ENCODE measurements around the gene CYP4F22. TPM values are rescaled to one million over a fixed set of nuclear protein-coding genes. Genes with fewer than 3 reads are reported as not detected.

Gene CYP4F22
- total RNA-seq, 4 donors from 2014 or later, result 0.30 TPM; not detected in 3

GRCh38 chr19:15548648-15549047 is 40.3 kb downstream of the CYP4F22 start:
- H3K27ac ChIP-seq, result no peak overlapping the region
- peaks cover 0 to 12% (median 4%) of the 10 kb centered on the region in 4 donors for H3K4me1 ChIP-seq
- TF ChIP-seq, protein P1, sequence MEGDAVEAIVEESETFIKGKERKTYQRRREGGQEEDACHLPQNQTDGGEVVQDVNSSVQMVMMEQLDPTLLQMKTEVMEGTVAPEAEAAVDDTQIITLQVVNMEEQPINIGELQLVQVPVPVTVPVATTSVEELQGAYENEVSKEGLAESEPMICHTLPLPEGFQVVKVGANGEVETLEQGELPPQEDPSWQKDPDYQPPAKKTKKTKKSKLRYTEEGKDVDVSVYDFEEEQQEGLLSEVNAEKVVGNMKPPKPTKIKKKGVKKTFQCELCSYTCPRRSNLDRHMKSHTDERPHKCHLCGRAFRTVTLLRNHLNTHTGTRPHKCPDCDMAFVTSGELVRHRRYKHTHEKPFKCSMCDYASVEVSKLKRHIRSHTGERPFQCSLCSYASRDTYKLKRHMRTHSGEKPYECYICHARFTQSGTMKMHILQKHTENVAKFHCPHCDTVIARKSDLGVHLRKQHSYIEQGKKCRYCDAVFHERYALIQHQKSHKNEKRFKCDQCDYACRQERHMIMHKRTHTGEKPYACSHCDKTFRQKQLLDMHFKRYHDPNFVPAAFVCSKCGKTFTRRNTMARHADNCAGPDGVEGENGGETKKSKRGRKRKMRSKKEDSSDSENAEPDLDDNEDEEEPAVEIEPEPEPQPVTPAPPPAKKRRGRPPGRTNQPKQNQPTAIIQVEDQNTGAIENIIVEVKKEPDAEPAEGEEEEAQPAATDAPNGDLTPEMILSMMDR (IDR thresholded peaks at IDR 0.05), result no peak
- TF ChIP-seq POLR2A (IDR thresholded peaks at IDR 0.05) (no peak), EP300 (IDR thresholded peaks at IDR 0.05) (no peak)
- no peak overlapping the region for H3K4me3 ChIP-seq
- no peaks in the 10 kb centered on the region for H3K9me3 ChIP-seq
- WGBS, 2 donors, result 88 to 89% methylated on average over 2 of the region's 2 CpGs
- H3K27me3 ChIP-seq, result peaks cover 0 to 50% of the 10 kb centered on the region in 2 donors
- H3K36me3 ChIP-seq, result no peaks in the 10 kb centered on the region
- no peak for DNase-seq (ENCODE audit: low spot score in 2 of 2)

- Histone ChIP-seq H3K36me3 (no peaks in the 10 kb centered on the region), H3K4me1 (peaks cover 0 to 12% (median 4%) of the 10 kb centered on the region in 4 donors), H3K27ac (no peak overlapping the region), H3K4me3 (no peak overlapping the region), H3K9me3 (no peaks in the 10 kb centered on the region), H3K27me3 (peaks cover 0 to 59% of the 10 kb centered on the region in 2 donors)
- TF ChIP-seq, protein P1 (IDR thresholded peaks at IDR 0.05), result no peak
- no peak for TF ChIP-seq POLR2A (IDR thresholded peaks at IDR 0.05)
- no peak for TF ChIP-seq EP300 (IDR thresholded peaks at IDR 0.05)
- 95 to 97% methylated on average over 5 of the region's 5 CpGs for WGBS, 2 donors
- DNase-seq (ENCODE audit: low spot score in 2 of 2), result no peak
Measured at GRCh38 chr19:15549581-15549980, 41.3 kb downstream of the CYP4F22 start.

- H3K27ac ChIP-seq, result no peak overlapping the region
- 79 to 88% methylated on average over 3 of the region's 3 CpGs for WGBS, 2 donors
- H3K4me3 ChIP-seq, result no peak overlapping the region
- peaks cover 0 to 12% (median 4%) of the 10 kb centered on the region in 4 donors for H3K4me1 ChIP-seq
- TF ChIP-seq, protein P1 (IDR thresholded peaks at IDR 0.05), result no peak
- TF ChIP-seq EP300 (IDR thresholded peaks at IDR 0.05), result no peak
- TF ChIP-seq POLR2A (IDR thresholded peaks at IDR 0.05), result no peak
- peaks cover 0 to 66% of the 10 kb centered on the region in 2 donors for H3K27me3 ChIP-seq
- H3K36me3 ChIP-seq, result no peaks in the 10 kb centered on the region
- no peak for DNase-seq (ENCODE audit: low spot score in 2 of 2)
- no peaks in the 10 kb centered on the region for H3K9me3 ChIP-seq
Measured at GRCh38 chr19:15550273-15550672, 41.9 kb downstream of the CYP4F22 start.

GRCh38 chr19:15550929-15551292 is 42.6 kb downstream of the CYP4F22 start:
- DNase-seq (ENCODE audit: low spot score in 2 of 2), result no peak
- Histone ChIP-seq H3K4me3 (peak overlapping the region in 3 of 4 donors; percentile 21 to 38 (median 30)), H3K27me3 (peaks cover 0 to 73% of the 10 kb centered on the region in 2 donors), H3K4me1 (peaks cover 0 to 18% (median 7%) of the 10 kb centered on the region in 4 donors), H3K27ac (no peak overlapping the region), H3K36me3 (no peaks in the 10 kb centered on the region), H3K9me3 (no peaks in the 10 kb centered on the region)
- WGBS, 2 donors, result 4 to 5% methylated on average over 8 of the region's 8 CpGs
- TF ChIP-seq EP300 (IDR thresholded peaks at IDR 0.05), result no peak
- TF ChIP-seq, protein P1 (IDR thresholded peaks at IDR 0.05), result no peak
- no peak for TF ChIP-seq POLR2A (IDR thresholded peaks at IDR 0.05)

- no peak for DNase-seq (ENCODE audit: low spot score in 2 of 2)
- Histone ChIP-seq H3K4me3 (peak overlapping the region in 3 of 4 donors; percentile 21 to 38 (median 30)), H3K9me3 (no peaks in the 10 kb centered on the region), H3K27ac (no peak overlapping the region), H3K36me3 (no peaks in the 10 kb centered on the region), H3K4me1 (peaks cover 0 to 23% (median 10%) of the 10 kb centered on the region in 4 donors), H3K27me3 (peaks cover 0 to 74% of the 10 kb centered on the region in 2 donors)
- 7 to 13% methylated on average over 26 to 34 of the region's 40 CpGs for WGBS, 2 donors
- TF ChIP-seq EP300 (IDR thresholded peaks at IDR 0.05) (no peak), POLR2A (IDR thresholded peaks at IDR 0.05) (no peak)
- TF ChIP-seq, protein P1 (IDR thresholded peaks at IDR 0.05), result no peak
Measured at GRCh38 chr19:15551293-15552004, 43.1 kb downstream of the CYP4F22 start.

All from tibial nerve (tissue), 4 donors.